Endothelial cell of umbilical vein (primary cell): ENCODE results near the gene PPP2R5B. TPM values are rescaled to one million over a fixed set of nuclear protein-coding genes. Genes with fewer than 3 reads are reported as not detected.

Source experiments
- BruUV-seq: library from RNA; stranded (reverse); fragments of 400-500 nt; replicated peaks from 2 replicates; lab custom pipeline; 2021; lab: Mats Ljungman, UMichigan
- CTCF ChIA-PET: fragments of 300-600, 350-600 bp; sonication (Branson Sonifier 250); formaldehyde crosslinking; loops from one replicate; lab custom pipeline; 2021; ENCODE audit warnings: antibody characterized with exemption, inconsistent platforms; lab: Charles Lee
- POLR2A ChIA-PET: fragments of 300-600, 350-600 bp; sonication (Branson Sonifier 250); formaldehyde crosslinking; loops from one replicate; lab custom pipeline; 2021; ENCODE audit warnings: antibody characterized with exemption, inconsistent platforms; lab: Charles Lee
- DNase-seq: peaks from one replicate; pipeline ENCODE4 v3.0.0-alpha.2; 2011; ENCODE audit warnings: low read depth, low spot score
- FAIRE-seq: peaks from 2 replicates; lab custom pipeline; 2011; peaks lifted over from hg19 to GRCh38; lab: Jason Lieb, UNC
- H2AFZ ChIP-seq: 2 replicates; pipeline ENCODE4 v1.6.0; 2012; ENCODE audit warnings: low read depth, low read length, control low read depth, inconsistent platforms
- H3K27ac ChIP-seq: 2 replicates; pipeline ENCODE4 v1.5.1; 2011; ENCODE audit warnings: low read depth, mild to moderate bottlenecking, control low read depth, low read length, moderate library complexity; ENCODE audit not compliant: insufficient read depth
- H3K27me3 ChIP-seq, 2 experiments: 2 replicates each; pipeline versions ENCODE4 v1.6.0 to v1.6.1; 2011; ENCODE audit warnings: low read length in 2 of 2, mixed read lengths in 1 of 2; ENCODE audit not compliant: control insufficient read depth in 2 of 2, insufficient read depth in 2 of 2
- H3K36me3 ChIP-seq, 2 experiments: 2 replicates in 1 of 2; 3 replicates in 1 of 2; pipeline ENCODE4 v1.5.1; 2011; ENCODE audit warnings: low read length in 2 of 2, mild to moderate bottlenecking in 1 of 2, moderate library complexity in 1 of 2; ENCODE audit not compliant: control insufficient read depth in 2 of 2, insufficient read depth in 2 of 2; ENCODE audit errors: extremely low read depth in 1 of 2
- H3K4me1 ChIP-seq: 3 replicates; pipeline ENCODE4 v1.5.1; 2011; ENCODE audit warnings: mild to moderate bottlenecking, low read length; ENCODE audit not compliant: control insufficient read depth, insufficient read depth; ENCODE audit errors: extremely low read depth
- H3K4me2 ChIP-seq: 2 replicates; pipeline ENCODE4 v1.6.1; 2011; ENCODE audit warnings: low read length, control low read depth, mixed read lengths; ENCODE audit not compliant: insufficient read depth
- H3K4me3 ChIP-seq, 3 experiments: fragments of 200-600 bp in 1 of 3; sonication (generic), shearing (Covaris generic) in 1 of 3; replicated peaks in 1 of 3; 2 replicates each; pipeline ENCODE4 v1.5.1; 2011 to 2016; ENCODE audit warnings: control low read depth in 3 of 3, low read length in 3 of 3, mild to moderate bottlenecking in 2 of 3, inconsistent platforms in 1 of 3, low read depth in 1 of 3, moderate library complexity in 1 of 3; ENCODE audit not compliant: insufficient read depth in 1 of 3
- H3K79me2 ChIP-seq: 2 replicates; pipeline ENCODE4 v1.6.0; 2012; ENCODE audit warnings: low read length, inconsistent platforms; ENCODE audit not compliant: control insufficient read depth, insufficient read depth
- H3K9ac ChIP-seq: replicated peaks from 2 replicates; pipeline ENCODE3; 2011; ENCODE audit warnings: low read length, control low read depth; ENCODE audit not compliant: insufficient read depth; ENCODE audit errors: extremely low read depth
- H3K9me1 ChIP-seq: replicated peaks from 3 replicates; pipeline ENCODE4 v1.6.0; 2011; ENCODE audit warnings: mild to moderate bottlenecking, low read length; ENCODE audit not compliant: control insufficient read depth, insufficient read depth; ENCODE audit errors: extremely low read depth
- H3K9me3 ChIP-seq: replicated peaks from 2 replicates; pipeline ENCODE4 v1.5.1; 2012; ENCODE audit warnings: low read length, inconsistent platforms; ENCODE audit not compliant: control insufficient read depth, insufficient read depth
- H4K20me1 ChIP-seq: replicated peaks from 2 replicates; pipeline ENCODE3; 2011; ENCODE audit warnings: mild to moderate bottlenecking, low read length; ENCODE audit not compliant: control insufficient read depth, insufficient read depth; ENCODE audit errors: extremely low read depth
- EZH2 ChIP-seq: IDR thresholded peaks from 2 replicates; pipeline ENCODE4 v1.6.1; 2012; ENCODE audit warnings: borderline replicate concordance, low read depth, mild to moderate bottlenecking, moderate library complexity, low read length, inconsistent platforms; ENCODE audit not compliant: severe bottlenecking
- FOS ChIP-seq: IDR thresholded peaks from 2 replicates; pipeline ENCODE4 v1.6.1; 2011; ENCODE audit warnings: mild to moderate bottlenecking, low read length, moderate library complexity, borderline replicate concordance; ENCODE audit not compliant: insufficient read depth
- GATA2 ChIP-seq: IDR thresholded peaks from 2 replicates; pipeline ENCODE4 v1.7.0; 2011; ENCODE audit warnings: low read depth, mild to moderate bottlenecking, moderate library complexity, mixed read lengths, low read length; ENCODE audit not compliant: insufficient read length, insufficient read depth
- JUN ChIP-seq: IDR thresholded peaks from 2 replicates; pipeline ENCODE4 v1.6.1; 2011; ENCODE audit warnings: borderline replicate concordance, low read depth; ENCODE audit not compliant: insufficient read length, insufficient read depth
- MYC ChIP-seq: IDR thresholded peaks from one replicate; pipeline ENCODE4 v1.6.1; 2011; ENCODE audit warnings: mild to moderate bottlenecking, low read depth, low read length
- POLR2A ChIP-seq: IDR thresholded peaks from 2 replicates; pipeline ENCODE4 v1.6.1; 2012; ENCODE audit warnings: low read depth, mild to moderate bottlenecking, control low read depth, low read length
- POLR2AphosphoS5 ChIP-seq: IDR thresholded peaks from 2 replicates; pipeline ENCODE4 v1.6.1; 2012; ENCODE audit warnings: low read depth, mild to moderate bottlenecking, control low read depth, low read length, moderate library complexity; ENCODE audit not compliant: insufficient read depth
- dilution Hi-C: fragments of 300-500 bp; cut with MboI; formaldehyde crosslinking; loops from one replicate; pipeline ENCODE4 v1.15.0; 2019; ENCODE audit warnings: low sequenced_read_pairs; ENCODE audit not compliant: extremely low pct_ligation_motif_present
- intact Hi-C: fragments of 100-400 bp; cut with micrococcal nuclease; formaldehyde crosslinking; loops from one replicate; pipeline ENCODE4 v1.10.0; 2022
- polyA plus RNA-seq, 4 experiments: library from polyadenylated mRNA; depleted of rRNA in 3 of 4; stranded (reverse) in 3 of 4; unstranded in 1 of 4; fragments of >200 nt; gene quantifications; 2 replicates each; pipeline versions ENCODE4 v1.2.1 to v1.2.3, GENCODE V29; 2011 to 2012; ENCODE audit warnings: missing spikeins in 1 of 4
- total RNA-seq: library from RNA; stranded (reverse); gene quantifications from 2 replicates; pipeline ENCODE4 v1.2.3, GENCODE V29; 2021
- TF ChIP-seq, protein P1 (sequence below), 2 donors: IDR thresholded peaks; 1 replicate in 1 of 2; 2 replicates in 1 of 2; pipeline ENCODE4 v1.5.1; 2011; ENCODE audit warnings: low read length in 2 of 2, mild to moderate bottlenecking in 2 of 2, moderate library complexity in 2 of 2, control low read depth in 1 of 2, inconsistent platforms in 1 of 2, low read depth in 1 of 2; ENCODE audit not compliant: insufficient read depth in 1 of 2; ENCODE audit errors: extremely low read depth in 1 of 2
- TF ChIP-seq, protein P2 (sequence below): IDR thresholded peaks from 2 replicates; pipeline ENCODE4 v1.6.1; 2011; ENCODE audit not compliant: insufficient read depth, insufficient read length

Gene PPP2R5B
- total and polyA plus RNA-seq, 2 donors (not counting 3 experiments of a cell fraction or from before 2014, with no cell fraction given), result 17.6 to 17.8 TPM

DNA sequence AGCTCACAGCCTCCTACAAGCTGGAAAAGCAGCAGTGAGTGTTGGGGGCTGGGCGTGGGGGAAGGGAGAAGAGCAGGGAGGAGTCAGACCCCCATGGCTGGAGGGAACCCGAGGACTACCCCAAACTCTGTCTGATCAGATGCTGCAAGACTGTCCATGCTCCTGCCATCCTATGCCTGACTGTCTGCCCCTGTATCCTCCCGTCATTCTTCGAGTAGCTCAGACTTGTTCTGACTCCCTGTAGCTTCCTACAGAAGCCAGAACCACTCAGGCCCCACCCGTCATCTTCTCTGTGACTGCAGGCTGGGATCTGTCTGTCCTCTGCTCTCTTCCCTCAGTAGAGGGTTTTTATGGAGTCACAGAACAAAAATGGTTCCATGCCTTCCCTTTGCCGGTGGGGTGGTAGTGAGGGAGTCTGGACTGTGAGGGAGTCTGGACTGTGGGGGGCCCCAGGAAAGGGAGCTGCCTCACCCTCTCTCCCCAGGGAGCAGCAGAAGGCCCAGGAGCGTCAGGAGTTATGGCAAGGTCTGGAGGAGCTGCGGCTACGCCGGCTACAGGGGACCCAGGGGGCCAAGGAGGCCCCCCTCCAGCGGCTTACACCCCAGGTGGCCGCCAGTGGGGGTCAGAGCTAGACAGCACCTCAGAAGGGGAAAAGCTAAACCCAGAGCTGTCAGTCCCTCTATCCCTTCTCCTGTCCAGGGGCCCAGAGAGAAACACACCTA, 8.9 kb downstream of the PPP2R5B start:
- intact Hi-C loops (no loop called here), dilution Hi-C loops (no loop called here)
- no TSS peak for BruUV-seq
- H3K79me2 ChIP-seq, result no peaks in the 10 kb centered on the region
- no peaks in the 10 kb centered on the region for H3K27me3 ChIP-seq
- no peaks in the 10 kb centered on the region for H3K4me1 ChIP-seq
- ChIA-PET CTCF (interaction anchor here (1.2 to 1.5 kb wide), 3 partner anchors 9 to 81 kb away, joined by 3 to 4 read pairs (median 3); partner anchors contain the start of genes ARL2, BATF2 and PPP2R5B), POLR2A (no interaction called here)
- no peak overlapping the region for H3K4me2 ChIP-seq
- H3K9me3 ChIP-seq, result no peaks in the 10 kb centered on the region
- H4K20me1 ChIP-seq, result no peaks in the 10 kb centered on the region
- TF ChIP-seq, protein P1, sequence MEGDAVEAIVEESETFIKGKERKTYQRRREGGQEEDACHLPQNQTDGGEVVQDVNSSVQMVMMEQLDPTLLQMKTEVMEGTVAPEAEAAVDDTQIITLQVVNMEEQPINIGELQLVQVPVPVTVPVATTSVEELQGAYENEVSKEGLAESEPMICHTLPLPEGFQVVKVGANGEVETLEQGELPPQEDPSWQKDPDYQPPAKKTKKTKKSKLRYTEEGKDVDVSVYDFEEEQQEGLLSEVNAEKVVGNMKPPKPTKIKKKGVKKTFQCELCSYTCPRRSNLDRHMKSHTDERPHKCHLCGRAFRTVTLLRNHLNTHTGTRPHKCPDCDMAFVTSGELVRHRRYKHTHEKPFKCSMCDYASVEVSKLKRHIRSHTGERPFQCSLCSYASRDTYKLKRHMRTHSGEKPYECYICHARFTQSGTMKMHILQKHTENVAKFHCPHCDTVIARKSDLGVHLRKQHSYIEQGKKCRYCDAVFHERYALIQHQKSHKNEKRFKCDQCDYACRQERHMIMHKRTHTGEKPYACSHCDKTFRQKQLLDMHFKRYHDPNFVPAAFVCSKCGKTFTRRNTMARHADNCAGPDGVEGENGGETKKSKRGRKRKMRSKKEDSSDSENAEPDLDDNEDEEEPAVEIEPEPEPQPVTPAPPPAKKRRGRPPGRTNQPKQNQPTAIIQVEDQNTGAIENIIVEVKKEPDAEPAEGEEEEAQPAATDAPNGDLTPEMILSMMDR (IDR thresholded peaks at IDR 0.05; ENCODE audit: extremely low read depth in 1 of 2, insufficient read depth in 1 of 2, low read depth in 1 of 2, low read length in 2 of 2), result no peak
- TF ChIP-seq EZH2, result no peak
- TF ChIP-seq FOS, result no peak
- TF ChIP-seq POLR2AphosphoS5, result no peak
- TF ChIP-seq MYC, result no peak
- TF ChIP-seq POLR2A, result no peak
- no peak for TF ChIP-seq GATA2
- TF ChIP-seq JUN, result no peak
- TF ChIP-seq, protein P2, sequence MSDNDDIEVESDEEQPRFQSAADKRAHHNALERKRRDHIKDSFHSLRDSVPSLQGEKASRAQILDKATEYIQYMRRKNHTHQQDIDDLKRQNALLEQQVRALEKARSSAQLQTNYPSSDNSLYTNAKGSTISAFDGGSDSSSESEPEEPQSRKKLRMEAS, result no peak
- no peak overlapping the region for H2AFZ ChIP-seq
- DNase-seq, result no peak
- no peak overlapping the region for H3K4me3 ChIP-seq
- FAIRE-seq, result no peak
- no peak overlapping the region for H3K9ac ChIP-seq
- no peaks in the 10 kb centered on the region for H3K9me1 ChIP-seq
- H3K36me3 ChIP-seq, result peaks cover 3 to 32% of the 10 kb centered on the region in 2 experiments
- no peak overlapping the region for H3K27ac ChIP-seq
